Measurements from ENCODE around the gene RALB. TPM values are rescaled to one million over a fixed set of nuclear protein-coding genes. Genes with fewer than 3 reads are reported as not detected.

Gene RALB
- total RNA-seq, 1 donor from 2014 or later = 23.5 TPM

DNA sequence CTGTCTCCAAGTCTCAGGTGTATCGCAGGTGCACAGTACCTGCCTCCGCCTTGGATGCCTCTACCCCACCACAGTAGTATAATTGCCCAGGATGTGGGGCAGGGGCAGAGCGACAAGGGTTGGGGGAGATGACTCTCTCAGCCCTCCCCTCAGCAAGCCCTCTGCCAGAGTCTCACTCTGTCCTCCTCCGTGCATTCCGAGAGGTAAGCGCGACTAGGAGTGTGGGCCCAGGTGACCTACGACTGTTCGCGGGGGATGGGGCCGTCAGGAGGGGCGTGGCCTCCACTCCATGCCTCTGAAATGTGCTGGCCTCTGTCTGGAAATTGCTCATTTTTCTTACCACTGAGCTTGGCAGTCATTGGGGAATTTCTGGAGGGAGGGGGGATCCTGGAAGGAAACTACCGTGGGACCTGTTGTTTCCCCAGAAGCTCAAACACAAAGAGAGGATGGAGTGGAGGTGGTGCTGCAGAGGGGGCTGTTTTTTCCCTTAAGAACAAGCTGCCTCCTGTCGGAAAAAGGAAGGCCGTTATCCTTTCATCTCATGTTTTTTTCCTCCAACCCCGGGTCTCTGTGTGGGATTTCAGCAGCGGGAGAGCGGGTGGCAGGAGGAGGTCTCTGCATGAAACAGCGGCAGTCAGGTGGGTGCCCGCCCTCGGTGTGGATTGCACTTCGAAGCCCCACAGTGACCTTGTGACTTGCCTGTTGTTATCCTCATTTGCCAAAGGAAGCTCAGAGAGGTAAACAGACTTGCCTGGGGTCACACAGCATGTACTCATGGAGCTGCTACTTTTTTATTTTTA, 13.0 kb upstream of the RALB start:
- H3K4me1 Mint-ChIP-seq (ENCODE audit: low read depth) = peaks cover 26% of the 10 kb centered on the region
- TF ChIP-seq, protein P1, sequence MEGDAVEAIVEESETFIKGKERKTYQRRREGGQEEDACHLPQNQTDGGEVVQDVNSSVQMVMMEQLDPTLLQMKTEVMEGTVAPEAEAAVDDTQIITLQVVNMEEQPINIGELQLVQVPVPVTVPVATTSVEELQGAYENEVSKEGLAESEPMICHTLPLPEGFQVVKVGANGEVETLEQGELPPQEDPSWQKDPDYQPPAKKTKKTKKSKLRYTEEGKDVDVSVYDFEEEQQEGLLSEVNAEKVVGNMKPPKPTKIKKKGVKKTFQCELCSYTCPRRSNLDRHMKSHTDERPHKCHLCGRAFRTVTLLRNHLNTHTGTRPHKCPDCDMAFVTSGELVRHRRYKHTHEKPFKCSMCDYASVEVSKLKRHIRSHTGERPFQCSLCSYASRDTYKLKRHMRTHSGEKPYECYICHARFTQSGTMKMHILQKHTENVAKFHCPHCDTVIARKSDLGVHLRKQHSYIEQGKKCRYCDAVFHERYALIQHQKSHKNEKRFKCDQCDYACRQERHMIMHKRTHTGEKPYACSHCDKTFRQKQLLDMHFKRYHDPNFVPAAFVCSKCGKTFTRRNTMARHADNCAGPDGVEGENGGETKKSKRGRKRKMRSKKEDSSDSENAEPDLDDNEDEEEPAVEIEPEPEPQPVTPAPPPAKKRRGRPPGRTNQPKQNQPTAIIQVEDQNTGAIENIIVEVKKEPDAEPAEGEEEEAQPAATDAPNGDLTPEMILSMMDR (IDR thresholded peaks at IDR 0.05) = peak; percentile 9
- no peaks in the 10 kb centered on the region for H3K36me3 Mint-ChIP-seq (ENCODE audit: low read depth)
- H3K27ac Mint-ChIP-seq (ENCODE audit: unreplicated experiment) = peak overlapping the region; percentile 32
- no peaks in the 10 kb centered on the region for H3K27me3 Mint-ChIP-seq (ENCODE audit: low read depth)
- H3K4me3 Mint-ChIP-seq (ENCODE audit: unreplicated experiment) = no peak overlapping the region
- DNase-seq (ENCODE audit: low spot score) = no peak
- peaks cover 2% of the 10 kb centered on the region for H3K9me3 Mint-ChIP-seq (ENCODE audit: low read depth)

DNA sequence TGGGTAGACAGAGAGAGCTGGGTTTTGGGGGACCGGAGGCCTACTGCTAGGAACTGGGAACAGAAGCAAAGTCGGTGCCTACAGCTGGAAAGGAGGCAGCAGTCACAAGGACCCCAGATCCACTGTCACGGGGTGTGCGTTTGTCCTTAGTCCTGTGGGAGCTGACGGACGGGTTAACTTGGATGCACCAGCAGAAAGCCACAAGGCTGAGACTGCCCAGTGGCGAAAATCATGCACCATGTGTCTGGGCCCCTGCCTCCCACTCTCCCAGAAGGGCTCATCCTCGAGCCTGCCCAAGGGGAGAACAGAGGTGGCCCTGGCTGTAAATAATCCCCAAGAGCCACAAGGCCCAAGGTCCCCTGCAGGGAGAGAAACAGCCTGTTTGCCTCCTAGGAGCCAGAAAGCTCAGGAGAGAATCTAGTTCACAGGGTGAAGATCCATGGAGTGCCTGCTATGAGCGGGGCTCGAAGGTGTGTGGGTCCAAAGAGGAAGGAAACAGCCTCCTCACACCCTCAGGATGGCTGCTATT, 11.7 kb upstream of the RALB start:
- TF ChIP-seq, protein P1 (IDR thresholded peaks at IDR 0.05) = no peak
- DNase-seq (ENCODE audit: low spot score) = no peak
- H3K4me3 Mint-ChIP-seq (ENCODE audit: unreplicated experiment) = no peak overlapping the region
- peaks cover 26% of the 10 kb centered on the region for H3K4me1 Mint-ChIP-seq (ENCODE audit: low read depth)
- H3K27ac Mint-ChIP-seq (ENCODE audit: unreplicated experiment) = no peak overlapping the region
- H3K27me3 Mint-ChIP-seq (ENCODE audit: low read depth) = no peaks in the 10 kb centered on the region
- no peaks in the 10 kb centered on the region for H3K9me3 Mint-ChIP-seq (ENCODE audit: low read depth)
- no peaks in the 10 kb centered on the region for H3K36me3 Mint-ChIP-seq (ENCODE audit: low read depth)

DNA sequence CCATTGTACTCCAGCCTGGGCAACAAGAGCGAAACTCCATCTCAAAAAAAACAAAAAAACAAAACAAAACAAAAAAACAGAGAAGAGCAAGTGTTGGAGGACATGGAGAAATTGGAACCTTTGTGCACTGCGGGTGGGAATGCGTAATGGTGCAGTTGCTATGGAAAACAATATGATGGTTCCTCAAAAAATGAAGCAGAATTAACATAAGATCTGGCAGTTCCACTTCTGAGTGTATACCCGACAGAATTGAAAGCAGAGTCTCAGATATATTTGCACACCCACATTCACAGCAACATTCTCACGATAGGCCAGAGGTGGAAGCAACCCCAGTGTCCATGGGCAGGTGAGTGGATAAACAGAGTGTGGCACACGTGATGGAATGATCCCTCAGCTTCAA, 11.0 kb upstream of the RALB start:
- no peak overlapping the region for H3K4me3 Mint-ChIP-seq (ENCODE audit: unreplicated experiment)
- H3K27me3 Mint-ChIP-seq (ENCODE audit: low read depth) = no peaks in the 10 kb centered on the region
- H3K4me1 Mint-ChIP-seq (ENCODE audit: low read depth) = peaks cover 26% of the 10 kb centered on the region
- TF ChIP-seq, protein P1 (IDR thresholded peaks at IDR 0.05) = no peak
- H3K36me3 Mint-ChIP-seq (ENCODE audit: low read depth) = no peaks in the 10 kb centered on the region
- no peaks in the 10 kb centered on the region for H3K9me3 Mint-ChIP-seq (ENCODE audit: low read depth)
- no peak for DNase-seq (ENCODE audit: low spot score)
- no peak overlapping the region for H3K27ac Mint-ChIP-seq (ENCODE audit: unreplicated experiment)

DNA sequence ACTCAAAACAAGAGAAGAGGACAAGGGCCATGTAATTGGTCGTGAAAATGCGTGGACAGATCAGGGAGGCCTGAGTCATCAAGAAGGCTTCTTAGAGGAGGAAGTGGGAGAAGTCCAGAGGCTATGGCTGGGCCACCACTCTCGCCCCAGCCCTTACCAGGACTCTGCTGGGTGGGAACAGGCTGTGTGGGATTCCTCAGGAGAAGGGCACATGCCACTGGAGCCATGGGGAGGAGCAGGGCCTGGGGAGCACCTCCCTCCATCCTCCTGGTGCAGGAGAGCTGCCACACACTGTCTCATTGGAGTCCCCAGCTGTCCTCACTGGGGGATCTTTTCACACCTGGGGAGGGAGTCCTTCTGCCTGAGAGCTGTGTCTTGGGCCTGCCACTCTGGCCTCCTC, 9.4 kb upstream of the RALB start:
- Mint-ChIP-seq H3K27ac (ENCODE audit: unreplicated experiment) (no peak overlapping the region), H3K9me3 (ENCODE audit: low read depth) (no peaks in the 10 kb centered on the region), H3K4me3 (ENCODE audit: unreplicated experiment) (no peak overlapping the region), H3K27me3 (ENCODE audit: low read depth) (peaks cover 3% of the 10 kb centered on the region), H3K4me1 (ENCODE audit: low read depth) (peaks cover 17% of the 10 kb centered on the region), H3K36me3 (ENCODE audit: low read depth) (no peaks in the 10 kb centered on the region)
- DNase-seq (ENCODE audit: low spot score) = no peak
- TF ChIP-seq, protein P1 (IDR thresholded peaks at IDR 0.05) = no peak

DNA sequence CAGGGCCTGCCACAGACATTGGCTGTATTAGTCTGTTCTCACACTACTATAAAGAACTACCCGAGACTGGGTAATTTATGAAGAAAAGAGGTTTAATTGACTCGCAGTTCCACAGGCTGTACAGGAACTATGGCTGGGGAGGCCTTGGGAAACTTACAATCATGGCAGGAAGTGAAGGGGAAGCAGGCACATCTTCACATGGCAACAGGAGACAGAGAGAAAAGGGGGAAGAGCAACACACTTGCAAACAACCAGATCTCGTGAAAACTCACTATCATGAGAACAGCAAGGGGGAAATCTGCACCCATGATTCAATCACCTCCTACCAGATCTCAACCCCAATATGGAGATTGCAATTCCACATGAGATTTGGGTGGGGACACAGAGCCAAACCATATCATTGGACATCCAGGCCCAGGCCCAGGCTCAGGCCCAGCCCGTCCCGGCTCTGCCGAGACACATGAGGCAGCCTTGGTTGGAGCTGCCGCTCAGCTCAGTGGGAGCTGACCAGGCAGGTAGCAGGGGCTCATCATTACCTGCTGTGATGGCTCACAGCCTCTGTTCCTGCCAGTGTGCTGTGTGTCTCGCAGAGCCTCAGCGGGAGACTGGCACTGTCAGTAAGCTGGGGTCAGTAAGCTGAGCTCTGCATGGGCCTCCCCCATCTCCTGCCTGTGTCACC, 8.6 kb upstream of the RALB start:
- H3K4me3 Mint-ChIP-seq (ENCODE audit: unreplicated experiment) = no peak overlapping the region
- no peak overlapping the region for H3K27ac Mint-ChIP-seq (ENCODE audit: unreplicated experiment)
- H3K4me1 Mint-ChIP-seq (ENCODE audit: low read depth) = peaks cover 9% of the 10 kb centered on the region
- DNase-seq (ENCODE audit: low spot score) = no peak
- H3K9me3 Mint-ChIP-seq (ENCODE audit: low read depth) = no peaks in the 10 kb centered on the region
- no peaks in the 10 kb centered on the region for H3K36me3 Mint-ChIP-seq (ENCODE audit: low read depth)
- TF ChIP-seq, protein P1 (IDR thresholded peaks at IDR 0.05) = no peak
- H3K27me3 Mint-ChIP-seq (ENCODE audit: low read depth) = peaks cover 5% of the 10 kb centered on the region
